ENCODE data around the gene TDP2.
"Not testable (repeated sequence)": the region's sequence is repeated elsewhere in the genome, so short reads cannot be mapped to it uniquely, and the experiment has no call there.

TDP2 gene

GRCh38 chr6:24640631-24641030 is 26.1 kb downstream of the TDP2 start:
- H3K27me3 Mint-ChIP-seq, result peaks cover 11% of the 10 kb centered on the region
- H3K27ac Mint-ChIP-seq, DNase-seq, ATAC-seq, H3K9me3 Mint-ChIP-seq, H3K4me3 Mint-ChIP-seq, H3K4me1 Mint-ChIP-seq: not testable (repeated sequence)

- H3K27me3 Mint-ChIP-seq, result peaks cover 6% of the 10 kb centered on the region
- peak overlapping the region in 1 of 2 donors; percentile 1 for H3K27ac Mint-ChIP-seq
- H3K4me3 Mint-ChIP-seq, result no peak overlapping the region
- no peaks in the 10 kb centered on the region for H3K9me3 Mint-ChIP-seq
- ATAC-seq, result no peak
- no peak for DNase-seq
- peaks cover 4% of the 10 kb centered on the region for H3K4me1 Mint-ChIP-seq
These were observed 26.5 kb downstream of the TDP2 start for GRCh38 chr6:24640166-24640565.

- no peaks in the 10 kb centered on the region for H3K4me1 Mint-ChIP-seq
- no peak overlapping the region for H3K4me3 Mint-ChIP-seq
- peaks cover 22% of the 10 kb centered on the region for H3K27me3 Mint-ChIP-seq
- DNase-seq (no peak), ATAC-seq (no peak)
- no peak overlapping the region for H3K27ac Mint-ChIP-seq
- no peaks in the 10 kb centered on the region for H3K9me3 Mint-ChIP-seq
These were observed 30.0 kb downstream of the TDP2 start for GRCh38 chr6:24636681-24637080.

GRCh38 chr6:24632573-24632972 is 34.1 kb downstream of the TDP2 start:
- Mint-ChIP-seq H3K27me3 (peaks cover 22% of the 10 kb centered on the region), H3K4me3 (no peak overlapping the region), H3K9me3 (no peaks in the 10 kb centered on the region), H3K27ac (no peak overlapping the region), H3K4me1 (no peaks in the 10 kb centered on the region)
- DNase-seq (no peak), ATAC-seq (no peak)

GRCh38 chr6:24631671-24632070 is 35.0 kb downstream of the TDP2 start:
- H3K4me1 Mint-ChIP-seq, result no peaks in the 10 kb centered on the region
- no peak overlapping the region for H3K4me3 Mint-ChIP-seq
- no peak overlapping the region for H3K27ac Mint-ChIP-seq
- ATAC-seq (no peak), DNase-seq (no peak)
- peaks cover 22% of the 10 kb centered on the region for H3K27me3 Mint-ChIP-seq
- H3K9me3 Mint-ChIP-seq, result no peaks in the 10 kb centered on the region

GRCh38 chr6:24630856-24631505 is 35.7 kb downstream of the TDP2 start:
- Mint-ChIP-seq H3K9me3 (no peaks in the 10 kb centered on the region), H3K4me1 (no peaks in the 10 kb centered on the region), H3K27ac (no peak overlapping the region), H3K27me3 (peaks cover 22% of the 10 kb centered on the region), H3K4me3 (no peak overlapping the region)
- no peak for ATAC-seq
- DNase-seq, result no peak

- H3K27ac Mint-ChIP-seq, result no peak overlapping the region
- H3K4me3 Mint-ChIP-seq, result no peak overlapping the region
- no peaks in the 10 kb centered on the region for H3K9me3 Mint-ChIP-seq
- DNase-seq, result no peak
- ATAC-seq, result no peak
- no peaks in the 10 kb centered on the region for H3K4me1 Mint-ChIP-seq
- H3K27me3 Mint-ChIP-seq, result no peaks in the 10 kb centered on the region
These were observed 44.9 kb downstream of the TDP2 start for GRCh38 chr6:24621626-24622289.

GRCh38 chr6:24620637-24621036 is 46.1 kb downstream of the TDP2 start:
- ATAC-seq (no peak), DNase-seq (no peak)
- H3K9me3 Mint-ChIP-seq, result no peaks in the 10 kb centered on the region
- no peak overlapping the region for H3K27ac Mint-ChIP-seq
- no peaks in the 10 kb centered on the region for H3K27me3 Mint-ChIP-seq
- H3K4me3 Mint-ChIP-seq, result no peak overlapping the region
- H3K4me1 Mint-ChIP-seq, result no peaks in the 10 kb centered on the region

- H3K4me3 Mint-ChIP-seq, result no peak overlapping the region
- no peak for ATAC-seq
- H3K4me1 Mint-ChIP-seq, result no peaks in the 10 kb centered on the region
- no peak for DNase-seq
- no peaks in the 10 kb centered on the region for H3K9me3 Mint-ChIP-seq
- no peaks in the 10 kb centered on the region for H3K27me3 Mint-ChIP-seq
- no peak overlapping the region for H3K27ac Mint-ChIP-seq
These were observed 47.0 kb downstream of the TDP2 start for GRCh38 chr6:24619661-24620060.

GRCh38 chr6:24614648-24615047 is 52.1 kb downstream of the TDP2 start:
- no peak for DNase-seq
- no peak overlapping the region for H3K4me3 Mint-ChIP-seq
- no peak overlapping the region for H3K27ac Mint-ChIP-seq
- no peak for ATAC-seq
- peaks cover 8% of the 10 kb centered on the region for H3K27me3 Mint-ChIP-seq
- H3K9me3 Mint-ChIP-seq, result no peaks in the 10 kb centered on the region
- H3K4me1 Mint-ChIP-seq, result no peaks in the 10 kb centered on the region

- H3K4me3 Mint-ChIP-seq, result no peak overlapping the region
- no peaks in the 10 kb centered on the region for H3K4me1 Mint-ChIP-seq
- no peak overlapping the region for H3K27ac Mint-ChIP-seq
- DNase-seq (no peak), ATAC-seq (no peak)
- H3K27me3 Mint-ChIP-seq, result peaks cover 8% of the 10 kb centered on the region
- H3K9me3 Mint-ChIP-seq, result no peaks in the 10 kb centered on the region
These were observed 52.7 kb downstream of the TDP2 start for GRCh38 chr6:24614043-24614420.

GRCh38 chr6:24613361-24614042 is 53.2 kb downstream of the TDP2 start:
- Mint-ChIP-seq H3K27ac (no peak overlapping the region), H3K27me3 (peaks cover 8% of the 10 kb centered on the region), H3K9me3 (no peaks in the 10 kb centered on the region), H3K4me1 (no peaks in the 10 kb centered on the region), H3K4me3 (no peak overlapping the region)
- ATAC-seq (no peak), DNase-seq (no peak)

GRCh38 chr6:24610672-24611071 is 56.0 kb downstream of the TDP2 start:
- Mint-ChIP-seq H3K4me1 (no peaks in the 10 kb centered on the region), H3K9me3 (no peaks in the 10 kb centered on the region), H3K4me3 (no peak overlapping the region), H3K27ac (no peak overlapping the region), H3K27me3 (peaks cover 8% of the 10 kb centered on the region)
- DNase-seq (no peak), ATAC-seq (no peak)

- H3K4me1 Mint-ChIP-seq, result no peaks in the 10 kb centered on the region
- H3K9me3 Mint-ChIP-seq, result no peaks in the 10 kb centered on the region
- H3K4me3 Mint-ChIP-seq, result no peak overlapping the region
- H3K27me3 Mint-ChIP-seq, result no peaks in the 10 kb centered on the region
- no peak overlapping the region for H3K27ac Mint-ChIP-seq
- no peak for DNase-seq
- ATAC-seq, result no peak
These were observed 59.2 kb downstream of the TDP2 start for GRCh38 chr6:24607310-24608105.

GRCh38 chr6:24606200-24606930 is 60.3 kb downstream of the TDP2 start:
- Mint-ChIP-seq H3K27me3 (no peaks in the 10 kb centered on the region), H3K27ac (no peak overlapping the region), H3K4me1 (no peaks in the 10 kb centered on the region), H3K4me3 (no peak overlapping the region), H3K9me3 (no peaks in the 10 kb centered on the region)
- ATAC-seq (no peak), DNase-seq (no peak)
